AG09309 (cell line): ENCODE measurements around the gene CADPS2.

Source experiments
- DNase-seq: peaks from one replicate; pipeline ENCODE4 v3.0.0-alpha.2; 2010; ENCODE audit warnings: low read depth
- H3K4me3 ChIP-seq: 2 replicates; pipeline ENCODE4 v1.5.1; 2011; ENCODE audit warnings: mild to moderate bottlenecking, low read depth, low read length, moderate library complexity; ENCODE audit not compliant: control insufficient read depth
- TF ChIP-seq, protein P1 (sequence below): IDR thresholded peaks from 2 replicates; pipeline ENCODE4 v1.5.1; 2011; ENCODE audit warnings: mild to moderate bottlenecking, low read depth, low read length, inconsistent platforms; ENCODE audit not compliant: insufficient read depth, control insufficient read depth; ENCODE audit errors: missing control alignments

CADPS2 gene

DNA sequence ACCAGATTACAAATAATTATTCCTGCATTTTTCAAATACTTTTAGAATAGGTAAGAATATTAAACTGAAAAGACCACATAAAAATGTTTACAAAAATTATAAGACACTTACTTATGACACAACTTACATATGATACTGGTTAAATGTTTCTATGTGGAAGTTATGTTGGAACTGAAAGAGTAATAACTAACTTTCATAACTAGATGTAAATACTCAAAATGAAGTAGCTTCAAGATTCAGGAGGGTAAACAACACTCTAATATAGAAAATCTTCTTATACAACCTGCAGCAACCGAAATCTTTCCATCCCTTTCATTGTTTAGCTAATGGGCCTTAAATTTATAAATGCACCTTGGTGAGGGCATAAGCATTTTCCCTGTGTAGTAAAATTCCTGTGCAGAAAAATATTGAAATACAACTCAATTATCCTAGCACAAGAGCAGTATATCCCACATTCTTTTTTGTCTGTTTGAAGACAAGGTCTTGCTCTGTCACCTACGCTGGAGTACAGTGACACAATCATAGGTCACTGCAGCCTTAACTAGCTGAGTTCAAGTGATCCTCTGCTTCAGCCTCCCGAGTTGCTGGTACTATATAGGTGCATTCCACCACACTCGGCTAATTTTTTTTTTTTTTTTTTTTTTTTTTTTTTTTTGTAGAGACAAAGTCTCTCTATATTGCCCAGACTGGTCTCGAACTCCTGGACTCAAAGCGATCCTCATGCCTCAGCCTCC is 168.7 kb downstream of the CADPS2 start:
- DNase-seq = no peak
- TF ChIP-seq, protein P1, sequence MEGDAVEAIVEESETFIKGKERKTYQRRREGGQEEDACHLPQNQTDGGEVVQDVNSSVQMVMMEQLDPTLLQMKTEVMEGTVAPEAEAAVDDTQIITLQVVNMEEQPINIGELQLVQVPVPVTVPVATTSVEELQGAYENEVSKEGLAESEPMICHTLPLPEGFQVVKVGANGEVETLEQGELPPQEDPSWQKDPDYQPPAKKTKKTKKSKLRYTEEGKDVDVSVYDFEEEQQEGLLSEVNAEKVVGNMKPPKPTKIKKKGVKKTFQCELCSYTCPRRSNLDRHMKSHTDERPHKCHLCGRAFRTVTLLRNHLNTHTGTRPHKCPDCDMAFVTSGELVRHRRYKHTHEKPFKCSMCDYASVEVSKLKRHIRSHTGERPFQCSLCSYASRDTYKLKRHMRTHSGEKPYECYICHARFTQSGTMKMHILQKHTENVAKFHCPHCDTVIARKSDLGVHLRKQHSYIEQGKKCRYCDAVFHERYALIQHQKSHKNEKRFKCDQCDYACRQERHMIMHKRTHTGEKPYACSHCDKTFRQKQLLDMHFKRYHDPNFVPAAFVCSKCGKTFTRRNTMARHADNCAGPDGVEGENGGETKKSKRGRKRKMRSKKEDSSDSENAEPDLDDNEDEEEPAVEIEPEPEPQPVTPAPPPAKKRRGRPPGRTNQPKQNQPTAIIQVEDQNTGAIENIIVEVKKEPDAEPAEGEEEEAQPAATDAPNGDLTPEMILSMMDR = no peak
- no peak overlapping the region for H3K4me3 ChIP-seq

DNA sequence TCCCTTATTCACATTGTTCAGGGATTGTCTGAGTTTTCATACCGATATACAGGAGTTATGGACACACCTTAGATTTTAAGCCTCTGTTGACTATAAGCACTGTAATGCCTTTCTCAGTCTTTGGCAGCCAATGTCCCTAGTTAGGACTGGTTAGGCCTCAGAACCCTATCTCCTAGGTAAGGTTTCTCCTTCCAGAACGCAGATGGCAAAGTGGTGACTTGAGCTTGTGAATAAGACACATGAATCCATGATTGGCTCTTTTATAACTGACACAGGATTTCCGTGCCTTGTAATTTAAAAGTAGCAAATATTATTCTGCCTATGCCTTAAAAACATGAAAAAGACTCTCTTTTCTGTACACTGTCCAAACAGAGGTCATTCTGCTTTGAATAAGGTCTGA is 171.1 kb downstream of the CADPS2 start:
- no peak for DNase-seq
- no peak overlapping the region for H3K4me3 ChIP-seq
- TF ChIP-seq, protein P1 = no peak

DNA sequence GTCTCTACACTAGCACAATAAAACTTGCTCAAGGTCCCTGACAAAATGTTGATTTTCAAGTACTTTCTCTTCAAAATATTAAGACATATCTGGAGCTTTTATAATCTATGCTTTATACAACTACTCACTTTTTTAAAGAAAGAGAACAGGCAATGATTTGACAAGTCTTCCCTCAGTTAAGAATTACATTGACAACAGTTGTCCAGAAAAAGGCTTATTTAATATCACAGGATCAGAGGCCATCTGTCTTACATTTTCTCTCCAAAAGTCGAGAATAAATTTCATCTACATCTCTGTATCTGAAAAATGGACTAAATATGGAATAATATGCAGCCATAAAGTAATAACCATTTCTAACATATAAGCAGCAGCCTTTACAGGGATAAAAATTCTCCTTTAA is 175.3 kb downstream of the CADPS2 start:
- TF ChIP-seq, protein P1 = no peak
- H3K4me3 ChIP-seq = no peak overlapping the region
- DNase-seq = no peak

DNA sequence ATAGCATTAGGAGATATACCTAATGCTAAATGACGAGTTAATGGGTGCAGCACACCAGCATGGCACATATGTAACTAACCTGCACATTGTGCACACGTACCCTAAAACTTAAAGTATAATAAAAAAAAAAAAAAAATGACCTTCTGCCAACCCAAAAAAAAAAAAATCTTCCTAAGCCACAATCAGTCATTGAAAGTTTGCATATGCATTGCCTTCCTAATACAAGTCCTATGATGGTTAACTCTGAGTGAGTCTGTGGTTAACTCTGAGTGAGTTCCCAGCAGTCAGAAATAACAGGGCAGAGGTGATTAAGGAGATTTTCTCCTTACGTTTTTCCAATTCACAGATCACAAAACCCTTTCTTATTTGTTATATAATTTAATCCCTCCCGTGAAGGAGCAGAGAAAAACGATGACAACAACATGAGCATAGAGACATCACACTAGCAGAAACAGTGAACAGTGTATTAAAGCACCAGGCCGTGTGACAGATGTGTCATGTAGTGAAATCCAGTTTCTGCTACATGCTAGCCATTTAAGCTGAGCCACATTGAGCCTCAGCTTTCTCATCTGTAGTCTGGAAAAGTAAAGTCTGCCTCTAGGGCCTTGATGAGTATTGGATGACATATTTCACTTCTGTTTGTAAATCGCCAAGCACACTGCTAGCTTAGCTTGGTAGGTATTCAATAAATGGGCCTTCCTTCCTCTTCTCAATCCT is 176.2 kb downstream of the CADPS2 start:
- no peak for DNase-seq
- TF ChIP-seq, protein P1 = no peak
- H3K4me3 ChIP-seq = no peak overlapping the region

DNA sequence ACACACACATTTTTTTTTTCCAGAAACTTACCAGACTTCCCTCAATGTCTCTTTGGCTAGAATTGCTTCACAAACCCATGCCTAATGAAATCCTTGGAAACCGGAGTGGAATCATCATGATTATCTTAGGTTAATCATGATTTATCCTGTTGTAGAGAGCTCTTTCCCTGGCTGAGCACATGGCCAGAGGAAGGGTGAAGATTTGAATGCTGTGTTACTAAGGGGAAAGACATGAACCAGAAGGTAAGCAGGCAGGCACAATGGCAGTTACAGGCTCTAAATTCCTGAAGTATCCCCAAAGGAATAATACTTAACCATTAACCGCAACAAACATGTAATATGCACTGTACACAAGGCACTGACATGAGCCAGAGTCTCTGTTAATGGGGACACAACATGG is 179.4 kb downstream of the CADPS2 start:
- DNase-seq = no peak
- TF ChIP-seq, protein P1 = no peak
- H3K4me3 ChIP-seq = no peak overlapping the region

DNA sequence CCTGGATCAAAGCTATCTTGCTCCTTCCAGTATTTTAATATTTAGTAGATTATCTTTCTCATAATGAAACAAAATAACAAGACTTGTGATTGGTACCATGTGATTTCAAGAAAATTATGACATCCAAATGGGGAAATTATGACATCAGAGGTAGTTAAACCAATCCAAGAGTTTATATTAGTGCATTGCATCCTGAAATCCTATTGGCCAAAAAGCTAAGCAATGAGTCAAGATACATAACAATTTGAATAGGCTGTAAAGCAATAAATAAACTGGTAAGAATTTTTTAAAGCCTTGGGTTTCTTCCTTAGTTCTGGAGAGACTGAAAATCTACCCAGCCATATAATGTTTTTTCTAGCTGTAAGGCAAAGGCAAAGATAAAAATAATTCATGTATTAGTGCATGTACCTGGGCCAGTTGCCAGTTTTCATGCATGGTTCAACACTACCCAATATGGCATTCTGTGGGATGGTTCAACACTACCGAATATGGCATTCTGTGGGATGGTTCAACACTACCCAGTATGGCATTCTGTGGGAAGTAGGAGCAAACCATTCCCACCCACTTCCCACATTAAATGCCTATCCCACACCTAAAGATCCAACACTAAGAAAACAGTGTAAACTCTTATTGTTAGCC is 183.3 kb downstream of the CADPS2 start, which contains the start of gene RNF148:
TSS of gene RNF148 (minus strand) at position 51 of the 639 bp plus-strand sequence. CDS start 172 bp downstream, outside the sequence.
- no peak for DNase-seq
- no peak within 1 kb of the TSS for H3K4me3 ChIP-seq
- TF ChIP-seq, protein P1 = no peak
